ENCODE data around the gene OPTC. TPM values are rescaled to one million over a fixed set of nuclear protein-coding genes. Genes with fewer than 3 reads are reported as not detected.

OPTC gene
- total and polyA plus RNA-seq, 9 of the 15 experiments (the other 6 are each of a cell fraction or from before 2014, with no cell fraction given), result not detected

DNA sequence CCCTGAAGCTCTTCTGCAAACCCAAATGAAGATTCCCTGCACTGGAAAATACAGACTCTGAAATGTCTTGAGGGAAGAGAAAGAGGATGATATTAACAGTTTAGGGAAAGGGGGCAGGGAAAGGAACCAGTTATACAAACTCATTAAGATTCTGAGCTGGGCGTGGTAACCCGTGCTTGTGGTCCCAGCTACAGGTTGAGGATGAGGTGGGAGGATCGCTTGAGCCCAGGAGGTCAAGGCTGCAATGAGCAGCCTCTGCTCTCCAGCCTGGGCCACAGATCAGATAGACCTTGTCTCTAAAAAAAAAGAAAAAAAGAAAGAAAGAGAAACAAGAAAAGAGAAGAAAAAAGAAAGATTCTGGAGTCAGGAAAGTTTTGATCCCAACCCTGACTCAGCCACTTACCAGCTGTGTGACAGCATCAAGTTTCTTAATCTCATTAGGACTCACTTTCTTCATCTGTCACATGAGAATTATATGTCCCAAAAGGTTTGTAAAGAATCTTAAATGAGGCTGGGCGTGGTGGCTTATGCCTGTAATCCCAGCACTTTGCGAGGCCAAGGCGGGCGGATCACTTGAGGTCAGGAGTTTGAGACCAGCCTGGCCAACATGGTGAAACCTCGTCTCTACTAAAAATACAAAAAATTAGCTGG lies 53.9 kb downstream of the OPTC start:
- no peaks in the 10 kb centered on the region for H3K79me2 ChIP-seq (ENCODE audit: control insufficient read depth, insufficient read depth, low read length)
- H3K9me1 ChIP-seq (ENCODE audit: control insufficient read depth, insufficient read depth, low read length), result no peaks in the 10 kb centered on the region
- DNase-seq (ENCODE audit: extremely low read depth in 1 of 4, low spot score in 3 of 4) (no peak), ATAC-seq (no peak), FAIRE-seq (no peak)
- no peaks in the 10 kb centered on the region for H3K9me3 ChIP-seq (replicated peaks; ENCODE audit: control insufficient read depth, insufficient read depth, low read depth, low read length)
- no peak overlapping the region for H3K4me2 ChIP-seq (ENCODE audit: insufficient read depth, low read length)
- no peak overlapping the region for H3K9ac ChIP-seq (ENCODE audit: insufficient read depth in 1 of 2, low read depth in 2 of 2, low read length in 2 of 2)
- intact Hi-C loops (cut with micrococcal nuclease) (no loop called here), in situ Hi-C loops (cut with MboI) (no loop called here)
- ChIA-PET POLR2A (interaction anchor here (0.6 to 2.0 kb wide), 4 partner anchors 11 to 29 kb away, joined by 3 to 6 read pairs (median 4); no protein-coding TSS in a partner anchor), CTCF (ENCODE audit: low intra/inter-chr PET ratio) (no interaction called here)
- peaks cover 0 to 2% of the 10 kb centered on the region in 2 experiments; a peak in 1 of 5 replicates for H3K4me1 ChIP-seq (replicated peaks in 1 of 2; ENCODE audit: control insufficient read depth in 2 of 2, insufficient read depth in 2 of 2, low read length in 2 of 2)
- 1% methylated on average over 8 of the region's 8 CpGs for WGBS (ENCODE audit: insufficient coverage, low coverage, missing lambda C conversion rate)
- H3K27me3 ChIP-seq (ENCODE audit: control insufficient read depth in 2 of 2, insufficient read depth in 2 of 2, low read length in 2 of 2), result peaks cover 20 to 29% of the 10 kb centered on the region in 2 experiments
- no TSS peak for BruUV-seq (replicated peaks)
- H2AFZ ChIP-seq (ENCODE audit: low read depth, low read length), result no peak overlapping the region
- H3K36me3 ChIP-seq (ENCODE audit: control insufficient read depth, insufficient read depth, low read length), result no peaks in the 10 kb centered on the region
- H4K20me1 ChIP-seq (replicated peaks; ENCODE audit: control insufficient read depth, insufficient read depth, low read length), result no peaks in the 10 kb centered on the region
- H3K4me3 ChIP-seq, result no peak overlapping the region
- H3K27ac ChIP-seq (ENCODE audit: extremely low read depth, low read depth, low read length), result no peak overlapping the region
- no peak for TF ChIP-seq MEF2D (tag; conservative IDR thresholded peaks at IDR 0.05; ENCODE audit: low read depth)
- no peak for TF ChIP-seq GATA2 (CRISPR knock-in tag; IDR thresholded peaks at IDR 0.05)
- TF ChIP-seq, protein P1, sequence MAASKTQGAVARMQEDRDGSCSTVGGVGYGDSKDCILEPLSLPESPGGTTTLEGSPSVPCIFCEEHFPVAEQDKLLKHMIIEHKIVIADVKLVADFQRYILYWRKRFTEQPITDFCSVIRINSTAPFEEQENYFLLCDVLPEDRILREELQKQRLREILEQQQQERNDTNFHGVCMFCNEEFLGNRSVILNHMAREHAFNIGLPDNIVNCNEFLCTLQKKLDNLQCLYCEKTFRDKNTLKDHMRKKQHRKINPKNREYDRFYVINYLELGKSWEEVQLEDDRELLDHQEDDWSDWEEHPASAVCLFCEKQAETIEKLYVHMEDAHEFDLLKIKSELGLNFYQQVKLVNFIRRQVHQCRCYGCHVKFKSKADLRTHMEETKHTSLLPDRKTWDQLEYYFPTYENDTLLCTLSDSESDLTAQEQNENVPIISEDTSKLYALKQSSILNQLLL (CRISPR knock-in tag; IDR thresholded peaks at IDR 0.05; ENCODE audit: borderline replicate concordance), result no peak
- TF ChIP-seq ATF7 (IDR thresholded peaks at IDR 0.05), result no peak
- TF ChIP-seq CBFB (CRISPR knock-in tag; IDR thresholded peaks at IDR 0.05), result no peak
- no peak for TF ChIP-seq ZFX (CRISPR knock-in tag; IDR thresholded peaks at IDR 0.05)
- TF ChIP-seq ZNF253 (CRISPR knock-in tag; conservative IDR thresholded peaks at IDR 0.05), result no peak
- no peak for TF ChIP-seq NCOA4 (IDR thresholded peaks at IDR 0.05; ENCODE audit: partially characterized antibody)
- TF ChIP-seq ZC3H4 (CRISPR knock-in tag; IDR thresholded peaks at IDR 0.05; ENCODE audit: borderline replicate concordance), result no peak
- TF ChIP-seq ZBTB1 (CRISPR knock-in tag; IDR thresholded peaks at IDR 0.05; ENCODE audit: borderline replicate concordance, low read depth), result no peak

All from K562 (cell line).